H9 (cell line): Measurements from ENCODE around the gene LYST. TPM values are rescaled to one million over a fixed set of nuclear protein-coding genes. Genes with fewer than 3 reads are reported as not detected.

Experiments
- DNase-seq: peaks from one replicate; pipeline ENCODE4 v3.0.0-alpha.2; 2017
- H2AFZ ChIP-seq: one replicate; pipeline ENCODE4 v1.6.1; 2013; ENCODE audit warnings: mild to moderate bottlenecking, low read length, control low read depth, moderate library complexity
- H2AK5ac ChIP-seq: 2 replicates; pipeline ENCODE4 v1.6.1; 2013; ENCODE audit warnings: low read length, control low read depth, mixed read lengths; ENCODE audit not compliant: insufficient read length
- H2BK120ac ChIP-seq: one replicate; pipeline ENCODE4 v1.6.1; 2013; ENCODE audit warnings: low read depth, mild to moderate bottlenecking, low read length, control low read depth, inconsistent platforms; ENCODE audit not compliant: poor library complexity, severe bottlenecking
- H2BK12ac ChIP-seq: 2 replicates; pipeline ENCODE4 v1.6.1; 2013; ENCODE audit warnings: low read length, control low read depth, mixed read lengths, low read depth; ENCODE audit not compliant: insufficient read length
- H2BK15ac ChIP-seq: 2 replicates; pipeline ENCODE4 v1.6.1; 2013; ENCODE audit warnings: low read depth, low read length, control low read depth
- H2BK20ac ChIP-seq: one replicate; pipeline ENCODE4 v1.6.1; 2013; ENCODE audit warnings: low read depth, mild to moderate bottlenecking, low read length, control low read depth, inconsistent platforms; ENCODE audit not compliant: poor library complexity, severe bottlenecking
- H2BK5ac ChIP-seq: 2 replicates; pipeline ENCODE4 v1.6.1; 2013; ENCODE audit warnings: low read length, control low read depth, mixed read lengths; ENCODE audit not compliant: insufficient read length
- H3K14ac ChIP-seq: 2 replicates; pipeline ENCODE4 v1.6.1; 2013; ENCODE audit warnings: low read length, control low read depth; ENCODE audit not compliant: insufficient read depth
- H3K18ac ChIP-seq: 2 replicates; pipeline ENCODE4 v1.6.1; 2013; ENCODE audit warnings: low read depth, mild to moderate bottlenecking, mixed read lengths, low read length, control low read depth; ENCODE audit not compliant: insufficient read length
- H3K23ac ChIP-seq: 2 replicates; pipeline ENCODE4 v1.6.1; 2013; ENCODE audit warnings: low read length, control low read depth, mixed read lengths, low read depth; ENCODE audit not compliant: insufficient read length
- H3K23me2 ChIP-seq: 2 replicates; pipeline ENCODE4 v1.6.1; 2013; ENCODE audit warnings: low read depth, mild to moderate bottlenecking, mixed read lengths, low read length, control low read depth; ENCODE audit not compliant: insufficient read length, poor library complexity, severe bottlenecking
- H3K27ac ChIP-seq: 2 replicates; pipeline ENCODE4 v1.5.1; 2013; ENCODE audit warnings: low read length, control low read depth, mixed read lengths, low read depth; ENCODE audit not compliant: insufficient read length
- H3K27me3 ChIP-seq: 2 replicates; pipeline ENCODE4 v1.6.1; 2013; ENCODE audit warnings: low read length, control low read depth, inconsistent platforms; ENCODE audit not compliant: insufficient read depth
- H3K4ac ChIP-seq: 2 replicates; pipeline ENCODE4 v1.6.1; 2013; ENCODE audit warnings: low read depth, mild to moderate bottlenecking, control low read depth, inconsistent platforms, low read length, moderate library complexity
- H3K4me1 ChIP-seq: 2 replicates; pipeline ENCODE4 v1.6.1; 2013; ENCODE audit warnings: low read length, control low read depth, inconsistent platforms; ENCODE audit not compliant: insufficient read depth
- H3K4me2 ChIP-seq: 2 replicates; pipeline ENCODE4 v1.6.1; 2013; ENCODE audit warnings: low read length, control low read depth, mixed read lengths; ENCODE audit not compliant: insufficient read length, insufficient read depth
- H3K56ac ChIP-seq: 2 replicates; pipeline ENCODE4 v1.6.1; 2013; ENCODE audit warnings: low read depth, mild to moderate bottlenecking, mixed read lengths, low read length, control low read depth; ENCODE audit not compliant: insufficient read length
- H3K79me1 ChIP-seq: 2 replicates; pipeline ENCODE4 v1.6.1; 2013; ENCODE audit warnings: low read depth, mild to moderate bottlenecking, moderate library complexity, low read length, control low read depth, inconsistent platforms; ENCODE audit not compliant: insufficient read depth, poor library complexity, severe bottlenecking
- H3K79me2 ChIP-seq: 2 replicates; pipeline ENCODE4 v1.6.1; 2013; ENCODE audit warnings: low read length, control low read depth, inconsistent platforms; ENCODE audit not compliant: insufficient read depth
- H3K9ac ChIP-seq: 2 replicates; pipeline ENCODE4 v1.6.1; 2013; ENCODE audit warnings: low read length, control low read depth, mixed read lengths; ENCODE audit not compliant: insufficient read length; ENCODE audit errors: extremely low read depth
- H3K9me3 ChIP-seq: one replicate; pipeline ENCODE4 v1.6.1; 2013; ENCODE audit warnings: low read depth, low read length, inconsistent platforms; ENCODE audit not compliant: control insufficient read depth
- H3T11ph ChIP-seq: one replicate; pipeline ENCODE4 v1.6.1; 2013; ENCODE audit warnings: mild to moderate bottlenecking, low read length, control low read depth, inconsistent platforms
- H4K20me1 ChIP-seq: one replicate; pipeline ENCODE4 v1.6.1; 2013; ENCODE audit not compliant: control insufficient read depth, insufficient read length, insufficient read depth
- H4K5ac ChIP-seq: 2 replicates; pipeline ENCODE4 v1.6.1; 2013; ENCODE audit warnings: low read depth, mild to moderate bottlenecking, mixed read lengths, low read length, control low read depth; ENCODE audit not compliant: insufficient read length
- H4K8ac ChIP-seq: replicated peaks from 2 replicates; pipeline ENCODE4 v1.6.1; 2013; ENCODE audit warnings: low read length, control low read depth, mixed read lengths, low read depth; ENCODE audit not compliant: insufficient read length
- H4K91ac ChIP-seq: 2 replicates; pipeline ENCODE4 v1.6.1; 2013; ENCODE audit warnings: low read depth, mild to moderate bottlenecking, moderate library complexity, mixed read lengths, low read length, control low read depth; ENCODE audit not compliant: insufficient read length
- H3K27ac Mint-ChIP-seq, 3 experiments: 2 replicates in 2 of 3; 3 replicates in 1 of 3; pipeline ENCODE4 v1.8.0; 2020 to 2021; ENCODE audit warnings: mixed read lengths in 3 of 3, mild to moderate bottlenecking in 1 of 3, moderate library complexity in 1 of 3
- H3K27me3 Mint-ChIP-seq: 2 replicates; pipeline ENCODE4 v1.8.0; 2021; ENCODE audit warnings: low read depth, mild to moderate bottlenecking, moderate library complexity, mixed read lengths
- H3K36me3 Mint-ChIP-seq, 3 experiments: 2 replicates in 2 of 3; 3 replicates in 1 of 3; pipeline ENCODE4 v1.8.0; 2020 to 2021; ENCODE audit warnings: low read depth in 3 of 3, mixed read lengths in 3 of 3; ENCODE audit not compliant: insufficient read depth in 1 of 3
- H3K4me1 Mint-ChIP-seq, 2 experiments: 2 replicates each; pipeline ENCODE4 v1.8.0; 2020; ENCODE audit warnings: mixed read lengths in 2 of 2
- H3K4me3 Mint-ChIP-seq, 2 experiments: 2 replicates in 1 of 2; 3 replicates in 1 of 2; pipeline ENCODE4 v1.8.0; 2020 to 2021; ENCODE audit warnings: mild to moderate bottlenecking in 2 of 2, mixed read lengths in 2 of 2, moderate library complexity in 1 of 2
- H3K9me3 Mint-ChIP-seq, 2 experiments: 2 replicates in 1 of 2; 3 replicates in 1 of 2; pipeline ENCODE4 v1.8.0; 2020; ENCODE audit warnings: mild to moderate bottlenecking in 2 of 2, mixed read lengths in 2 of 2, moderate library complexity in 1 of 2
- CTCF ChIP-seq: fragments of 200-600 bp; sonication (generic); conservative IDR thresholded peaks from 3 replicates; pipeline ENCODE4 v1.8.0; 2021; ENCODE audit warnings: antibody characterized with exemption, mild to moderate bottlenecking
- WGBS: extraction: QIAGEN DNeasy Blood & Tissue Kit; methylation state at CpG from one replicate; pipeline ENCODE4 v1.1.7; 2013; ENCODE audit warnings: missing lambda C conversion rate, low lambda C conversion rate, mixed read lengths; ENCODE audit not compliant: insufficient read length; ENCODE audit errors: extremely low coverage; 5-methylcytosine and 5-hydroxymethylcytosine counted together
- total RNA-seq: library from RNA; stranded (reverse); gene quantifications from 2 replicates; pipeline ENCODE4 v1.2.1, GENCODE V29; 2021

LYST gene
- total RNA-seq, 1 experiment from 2014 or later = 0.13 TPM

- TF ChIP-seq CTCF = no peak
- Histone ChIP-seq H3K27ac (no peak overlapping the region), H3K4me2 (no peak overlapping the region), H3K9me3 (no peaks in the 10 kb centered on the region), H3T11ph (no peak overlapping the region), H3K9ac (peak overlapping the region; percentile 38), H4K8ac (no peak overlapping the region), H3K27me3 (no peaks in the 10 kb centered on the region), H3K79me1 (no peaks in the 10 kb centered on the region), H3K4me1 (peaks cover 3% of the 10 kb centered on the region), H2BK12ac (no peak overlapping the region), H3K4ac (no peak overlapping the region), H2BK120ac (no peak overlapping the region), H2BK20ac (no peak overlapping the region), H4K5ac (no peak overlapping the region), H3K18ac (no peak overlapping the region), H4K20me1 (no peaks in the 10 kb centered on the region), H3K14ac (no peak overlapping the region), H3K56ac (no peak overlapping the region), H2AK5ac (no peak overlapping the region), H3K23me2 (no peaks in the 10 kb centered on the region), H2BK15ac (no peak overlapping the region), H4K91ac (no peak overlapping the region), H3K23ac (no peak overlapping the region), H2BK5ac (no peak overlapping the region), H3K79me2 (no peaks in the 10 kb centered on the region), H2AFZ (no peak overlapping the region)
- Mint-ChIP-seq H3K4me3 (no peak overlapping the region), H3K27ac (no peak overlapping the region), H3K27me3 (no peaks in the 10 kb centered on the region; the same call in none of the 2 replicates), H3K9me3 (no peaks in the 10 kb centered on the region), H3K4me1 (peaks cover 13 to 23% of the 10 kb centered on the region in 2 experiments), H3K36me3 (no peaks in the 10 kb centered on the region)
- DNase-seq = no peak
- no CpG with 5 or more reads among the region's 1 CpG for WGBS
Observed at GRCh38 chr1:235683653-235684052, 183.1 kb downstream of the LYST start.
